NCI-H146 (cell line): ENCODE results near the gene ABCA7.

ENCODE experiments used
- DNase-seq: peaks from one replicate; lab custom pipeline; 2025; lab: John Stamatoyannopoulos, UW

ABCA7 gene

DNA sequence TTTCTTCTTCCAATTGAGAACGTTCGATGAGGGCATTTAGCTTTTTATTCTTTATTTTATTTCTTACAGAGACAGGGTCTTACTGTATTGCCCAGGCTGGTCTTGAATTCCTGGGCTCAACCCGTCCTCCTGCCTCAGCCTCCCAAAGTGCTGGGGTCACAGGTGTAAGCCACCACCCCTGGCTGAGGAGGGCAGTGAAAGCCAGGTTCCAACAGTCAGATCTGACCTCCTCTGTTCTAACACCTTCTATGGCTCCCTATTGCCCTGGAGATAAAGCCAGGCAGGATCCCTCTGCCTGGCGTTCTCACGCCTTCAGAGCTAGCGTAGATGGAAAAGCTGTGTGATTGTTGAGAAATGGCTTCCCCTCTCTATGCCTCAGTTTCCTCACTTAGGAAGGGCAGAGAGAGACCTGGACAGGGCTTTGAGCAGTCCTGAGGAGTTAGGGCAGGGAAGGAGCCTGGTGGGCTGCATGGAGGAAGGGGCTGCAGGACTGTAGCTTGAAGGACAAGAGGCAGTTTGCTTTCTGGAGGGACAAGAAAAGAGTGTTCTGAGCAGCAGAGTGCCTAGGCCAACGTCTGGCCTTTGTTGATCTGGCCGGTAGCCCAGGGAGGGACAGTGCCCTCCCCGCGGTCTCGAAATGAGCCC, 32.6 kb downstream of the ABCA7 start:
- no peak for DNase-seq

DNA sequence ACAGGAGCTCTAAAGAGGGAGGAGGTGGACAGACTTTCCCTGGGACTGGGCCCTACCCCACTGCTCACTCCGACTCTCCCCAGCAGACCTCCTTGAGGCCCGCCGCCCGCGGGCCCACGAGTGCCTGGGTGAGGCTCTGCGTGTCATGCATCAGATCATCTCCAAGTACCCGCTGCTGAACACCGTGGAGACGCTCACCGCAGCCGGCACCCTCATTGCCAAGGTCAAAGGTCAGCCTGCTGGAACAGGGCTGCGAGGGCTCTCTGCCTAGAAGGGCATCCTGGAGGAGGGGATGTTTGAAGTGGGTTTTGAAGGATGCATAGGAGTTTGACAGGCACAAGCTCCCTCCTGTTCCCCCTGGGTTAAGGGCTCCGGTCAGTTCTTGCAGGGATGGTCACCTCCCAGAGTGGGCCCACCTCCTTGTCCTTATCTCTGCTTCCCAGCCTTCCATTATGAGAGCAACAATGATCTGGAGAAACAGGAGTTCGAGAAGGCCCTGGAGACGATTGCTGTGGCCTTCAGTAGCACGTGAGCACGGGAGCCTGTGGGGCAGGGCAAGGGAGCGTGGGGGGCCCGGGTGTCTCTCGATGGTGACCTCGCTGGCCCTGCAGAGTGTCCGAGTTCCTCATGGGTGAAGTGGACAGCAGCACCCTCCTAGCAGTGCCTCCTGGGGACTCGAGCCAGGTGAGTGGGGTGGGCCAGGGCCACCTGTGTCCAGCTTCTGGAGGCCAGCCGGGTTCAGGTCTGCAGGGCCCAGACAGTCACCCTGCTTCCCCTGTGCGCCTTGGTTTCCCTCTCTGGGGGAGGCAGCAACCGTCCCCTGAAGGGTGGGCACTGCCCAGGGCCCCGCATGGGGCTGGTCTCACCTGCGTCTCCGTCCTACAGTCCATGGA, 33.4 kb downstream of the ABCA7 start:
- DNase-seq: no peak

DNA sequence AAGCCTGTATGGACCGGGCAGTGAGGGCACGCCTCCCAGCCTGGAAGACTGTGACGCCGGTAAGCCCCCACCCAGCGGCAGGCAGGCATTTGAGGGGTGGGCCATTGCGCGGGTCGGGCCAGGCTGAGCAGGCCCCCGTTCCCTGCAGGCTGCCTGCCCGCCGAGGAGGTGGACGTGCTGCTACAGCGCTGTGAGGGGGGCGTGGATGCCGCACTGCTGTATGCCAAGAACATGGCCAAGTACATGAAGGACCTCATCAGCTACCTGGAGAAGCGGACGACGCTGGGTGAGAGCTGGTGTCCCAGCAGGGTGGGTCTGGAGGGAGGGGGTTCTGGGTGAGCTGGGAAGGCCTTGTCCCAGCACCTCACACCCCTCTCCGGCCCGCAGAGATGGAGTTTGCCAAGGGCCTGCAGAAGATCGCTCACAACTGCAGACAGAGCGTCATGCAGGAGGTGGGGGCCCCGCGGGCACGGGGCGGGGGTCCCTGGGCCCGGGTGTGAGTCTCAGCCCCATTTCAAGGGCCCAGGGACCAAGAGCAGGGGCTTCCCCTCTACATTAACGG, 34.1 kb downstream of the ABCA7 start:
- no peak for DNase-seq

DNA sequence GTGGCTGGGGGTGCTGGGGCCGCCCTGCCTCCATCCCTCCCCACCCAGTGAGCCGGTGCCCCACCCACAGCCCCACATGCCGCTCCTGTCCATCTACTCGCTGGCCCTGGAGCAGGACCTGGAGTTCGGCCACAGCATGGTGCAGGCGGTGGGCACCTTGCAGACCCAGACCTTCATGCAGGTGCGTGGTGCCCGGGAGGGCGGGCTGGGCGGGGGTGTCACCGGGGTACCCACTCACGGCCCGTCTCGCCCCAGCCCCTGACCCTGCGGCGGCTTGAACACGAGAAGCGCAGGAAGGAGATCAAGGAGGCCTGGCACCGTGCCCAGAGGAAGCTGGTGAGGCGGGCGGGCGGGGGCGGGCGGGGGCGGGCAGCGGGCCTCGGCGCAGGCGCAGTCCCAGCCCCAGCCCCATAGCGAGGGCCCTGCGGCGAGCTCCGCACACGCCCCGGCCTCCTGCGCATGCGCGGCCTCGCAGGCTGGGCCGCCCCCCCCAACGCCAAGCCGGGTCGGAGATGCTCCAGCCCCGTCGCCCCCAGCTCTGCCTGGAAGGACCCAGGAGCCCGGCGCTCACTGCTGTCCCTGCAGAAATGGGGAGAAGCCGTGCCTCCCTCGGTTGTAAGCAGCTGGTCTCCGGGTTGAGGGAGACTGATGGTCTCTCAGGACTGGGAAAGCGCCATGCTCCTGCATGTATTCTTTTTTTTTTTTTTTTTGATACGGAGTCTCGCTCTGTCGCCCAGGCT, 34.8 kb downstream of the ABCA7 start:
- peak; percentile 85 for DNase-seq

DNA sequence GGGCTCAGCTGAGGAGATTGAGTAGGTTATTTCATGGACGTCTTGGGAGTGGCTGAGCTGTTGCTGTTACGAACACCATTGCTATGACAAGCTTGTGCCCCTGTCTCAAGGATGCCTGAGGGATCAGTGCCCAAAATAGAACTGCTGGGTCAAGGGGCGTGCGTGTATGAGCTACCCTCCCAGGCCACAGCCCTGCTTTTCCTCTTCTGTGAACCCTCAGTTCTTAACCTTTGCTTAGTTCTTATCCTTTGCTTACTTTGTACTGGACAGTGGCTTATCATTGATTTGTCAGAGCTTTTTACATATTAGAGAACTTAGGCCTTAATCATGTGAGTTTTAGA, 36.1 kb downstream of the ABCA7 start:
- no peak for DNase-seq

DNA sequence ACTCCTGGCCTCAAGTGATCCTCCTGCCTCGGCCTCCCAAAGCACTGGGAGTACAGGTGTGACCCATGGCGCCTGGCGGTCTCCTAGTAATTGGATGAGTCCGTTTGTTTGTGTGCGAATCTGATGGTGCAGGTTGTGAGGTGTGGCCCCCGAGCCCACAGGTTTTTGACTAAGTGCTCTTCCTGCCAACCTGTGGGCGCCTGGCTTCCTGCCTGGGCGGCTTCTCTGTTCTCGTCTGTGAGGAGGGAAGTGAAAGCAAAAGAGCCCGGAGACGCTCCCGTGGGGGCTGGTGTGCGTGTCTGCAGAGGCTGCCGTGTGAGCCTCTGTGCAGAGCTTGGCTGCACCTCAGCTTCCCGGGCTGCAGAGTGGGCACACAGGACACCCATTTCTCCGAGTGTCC, 37.0 kb downstream of the ABCA7 start:
- DNase-seq: no peak

DNA sequence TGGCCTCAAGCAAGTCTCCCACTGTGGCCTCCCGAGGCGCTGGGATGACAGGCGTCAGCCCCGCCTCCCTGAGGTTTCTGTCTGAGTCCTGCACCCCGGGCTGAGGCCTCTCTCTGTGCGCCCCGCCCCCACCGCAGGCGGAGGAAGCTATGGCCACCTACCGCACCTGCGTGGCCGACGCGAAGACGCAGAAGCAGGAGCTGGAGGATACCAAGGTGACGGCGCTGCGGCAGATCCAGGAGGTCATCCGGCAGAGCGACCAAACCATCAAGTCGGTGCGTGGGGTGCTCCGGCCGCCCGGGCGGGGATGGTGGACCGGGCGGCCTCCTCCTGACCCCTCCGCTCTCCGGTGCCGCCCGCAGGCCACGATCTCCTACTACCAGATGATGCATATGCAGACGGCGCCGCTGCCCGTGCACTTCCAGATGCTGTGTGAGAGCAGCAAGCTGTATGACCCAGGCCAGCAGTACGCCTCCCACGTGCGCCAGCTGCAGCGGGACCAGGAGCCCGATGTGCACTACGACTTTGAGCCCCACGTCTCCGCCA, 39.7 kb downstream of the ABCA7 start:
- DNase-seq: peak; percentile 54

DNA sequence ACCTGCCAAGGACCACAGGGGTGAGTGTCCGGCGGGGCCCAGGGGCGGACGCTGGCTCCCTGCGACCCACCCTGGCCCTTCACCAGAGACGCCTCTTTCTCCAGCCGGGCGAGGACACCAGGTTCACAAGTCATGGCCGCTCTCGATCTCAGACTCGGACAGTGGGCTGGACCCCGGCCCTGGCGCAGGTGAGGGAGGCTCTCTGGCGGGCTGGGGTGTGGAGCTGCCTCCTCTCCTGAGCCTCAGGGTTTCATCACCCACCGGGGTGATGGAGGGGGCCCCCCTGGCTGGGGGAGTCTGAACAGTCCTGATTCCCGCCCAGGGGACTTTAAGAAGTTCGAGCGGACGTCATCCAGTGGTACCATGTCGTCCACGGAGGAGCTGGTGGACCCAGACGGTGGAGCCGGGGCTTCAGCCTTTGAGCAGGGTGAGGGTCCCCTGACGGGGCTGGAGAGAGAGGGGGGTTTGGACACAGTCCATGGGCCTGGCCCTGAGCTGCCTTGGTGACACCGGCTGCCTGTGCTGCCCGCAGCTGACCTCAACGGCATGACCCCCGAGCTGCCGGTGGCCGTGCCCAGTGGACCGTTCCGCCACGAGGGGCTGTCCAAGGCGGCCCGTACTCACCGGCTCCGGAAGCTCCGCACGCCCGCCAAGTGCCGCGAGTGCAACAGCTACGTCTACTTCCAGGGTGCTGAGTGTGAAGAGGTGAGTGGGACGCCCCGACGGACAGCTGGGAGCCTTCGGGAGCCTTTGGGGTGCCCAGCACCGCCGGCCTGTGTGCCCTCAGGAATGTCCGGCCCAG, 40.7 kb downstream of the ABCA7 start:
- DNase-seq: no peak

DNA sequence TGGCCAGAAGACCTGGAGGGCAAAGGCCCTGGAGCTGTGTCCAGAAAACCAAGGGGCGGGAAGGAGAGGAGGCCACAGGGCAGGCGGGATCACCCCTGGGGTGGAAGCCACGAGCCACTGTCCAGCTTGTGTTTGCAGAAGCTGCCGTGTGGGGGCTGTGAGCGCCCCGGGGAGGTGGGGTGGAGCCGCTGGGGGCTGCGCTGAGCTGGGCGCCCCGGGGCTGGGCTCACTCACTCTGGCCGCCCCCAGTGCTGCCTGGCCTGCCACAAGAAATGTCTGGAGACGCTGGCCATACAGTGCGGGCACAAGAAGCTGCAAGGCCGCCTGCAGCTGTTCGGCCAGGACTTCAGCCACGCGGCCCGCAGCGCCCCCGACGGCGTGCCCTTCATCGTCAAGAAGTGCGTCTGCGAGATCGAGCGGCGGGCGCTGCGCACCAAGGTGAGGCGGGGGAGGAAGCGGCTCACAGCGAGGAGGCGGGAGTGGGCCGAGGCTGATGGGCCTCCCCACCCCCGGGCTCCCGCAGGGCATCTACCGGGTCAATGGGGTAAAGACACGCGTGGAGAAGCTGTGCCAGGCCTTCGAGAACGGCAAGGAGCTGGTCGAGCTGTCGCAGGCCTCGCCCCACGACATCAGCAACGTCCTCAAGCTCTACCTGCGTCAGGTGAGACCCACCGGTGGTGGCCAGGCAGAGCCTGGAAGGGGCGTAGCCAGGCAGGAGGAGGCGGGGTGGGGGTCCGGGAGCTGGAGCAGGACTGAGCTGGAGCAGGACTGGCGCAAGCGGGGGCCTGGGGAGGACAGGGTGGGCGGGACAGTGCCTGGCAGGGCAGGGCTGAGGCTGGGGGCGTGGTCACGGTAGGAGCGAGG, 41.6 kb downstream of the ABCA7 start:
- peak; percentile 65 for DNase-seq

DNA sequence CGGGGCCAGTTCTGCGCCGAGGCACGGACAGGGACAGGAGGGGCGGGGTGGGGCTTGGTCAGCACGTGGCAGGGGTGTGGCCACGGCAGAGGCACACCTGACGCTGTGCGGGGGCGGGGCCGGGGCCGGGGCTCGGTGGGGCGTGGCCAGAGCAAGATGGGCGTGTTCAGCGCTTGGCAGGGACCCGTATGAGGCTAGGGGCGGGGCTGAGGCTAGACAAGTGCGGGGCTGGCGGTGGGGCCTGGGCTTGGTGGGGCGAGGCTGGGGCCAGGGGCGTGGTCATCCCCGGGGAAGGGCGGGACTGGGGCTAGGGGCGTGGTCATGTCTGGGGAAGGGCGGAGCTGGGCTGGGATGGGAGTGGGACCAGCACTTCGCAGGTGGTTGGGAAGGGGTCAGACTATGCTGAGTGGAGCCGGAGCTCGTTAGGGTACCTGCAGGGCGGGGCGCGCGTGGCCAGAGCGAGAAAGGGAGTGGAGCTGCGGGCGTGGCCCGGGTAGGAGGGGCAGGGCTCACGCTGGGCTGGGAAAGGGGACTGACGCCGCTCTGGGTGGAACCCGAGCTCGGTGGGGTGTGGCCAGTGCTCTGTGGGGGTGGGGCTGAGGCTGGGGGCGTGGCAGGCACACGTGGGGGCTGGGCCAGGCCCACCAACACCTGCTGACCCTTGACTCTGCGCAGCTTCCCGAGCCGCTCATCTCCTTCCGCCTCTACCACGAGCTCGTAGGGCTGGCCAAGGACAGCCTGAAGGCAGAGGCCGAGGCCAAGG, 42.4 kb downstream of the ABCA7 start:
- peak; percentile 94 for DNase-seq

DNA sequence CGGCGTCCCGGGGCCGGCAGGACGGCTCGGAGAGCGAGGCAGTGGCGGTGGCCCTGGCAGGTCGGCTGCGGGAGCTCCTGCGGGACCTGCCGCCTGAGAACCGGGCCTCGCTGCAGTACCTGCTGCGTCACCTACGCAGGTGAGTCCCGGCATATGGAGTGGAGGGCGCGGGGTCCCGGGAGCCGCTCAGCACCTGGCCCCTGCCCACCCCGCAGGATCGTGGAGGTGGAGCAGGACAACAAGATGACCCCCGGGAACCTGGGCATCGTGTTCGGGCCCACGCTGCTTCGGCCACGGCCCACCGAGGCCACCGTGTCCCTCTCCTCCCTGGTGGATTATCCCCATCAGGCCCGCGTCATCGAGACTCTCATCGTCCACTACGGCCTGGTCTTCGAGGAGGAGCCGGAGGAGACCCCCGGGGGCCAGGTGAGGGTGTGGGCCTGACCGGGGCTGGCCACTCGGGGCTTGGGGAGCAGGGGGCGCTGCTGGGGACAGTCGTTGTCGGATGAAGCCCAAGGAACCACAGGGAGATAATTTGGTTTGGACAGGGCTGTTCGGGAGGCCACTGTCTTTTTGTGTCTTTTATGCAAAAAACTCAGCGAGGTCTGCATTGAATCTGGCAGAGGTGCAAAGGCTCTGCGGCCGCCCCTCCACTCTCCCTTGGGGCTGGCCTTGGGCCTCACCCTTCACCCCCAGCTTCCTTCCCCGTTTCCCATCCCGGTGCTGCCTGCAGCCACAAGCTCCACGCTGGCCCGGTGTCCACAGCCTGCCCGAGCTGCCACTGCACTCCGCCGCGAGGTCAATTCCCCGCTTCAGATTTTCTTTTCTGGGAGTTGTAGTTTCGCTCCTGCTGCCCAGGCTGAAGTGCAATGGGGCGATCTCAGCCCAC, 43.3 kb downstream of the ABCA7 start:
- no peak for DNase-seq

DNA sequence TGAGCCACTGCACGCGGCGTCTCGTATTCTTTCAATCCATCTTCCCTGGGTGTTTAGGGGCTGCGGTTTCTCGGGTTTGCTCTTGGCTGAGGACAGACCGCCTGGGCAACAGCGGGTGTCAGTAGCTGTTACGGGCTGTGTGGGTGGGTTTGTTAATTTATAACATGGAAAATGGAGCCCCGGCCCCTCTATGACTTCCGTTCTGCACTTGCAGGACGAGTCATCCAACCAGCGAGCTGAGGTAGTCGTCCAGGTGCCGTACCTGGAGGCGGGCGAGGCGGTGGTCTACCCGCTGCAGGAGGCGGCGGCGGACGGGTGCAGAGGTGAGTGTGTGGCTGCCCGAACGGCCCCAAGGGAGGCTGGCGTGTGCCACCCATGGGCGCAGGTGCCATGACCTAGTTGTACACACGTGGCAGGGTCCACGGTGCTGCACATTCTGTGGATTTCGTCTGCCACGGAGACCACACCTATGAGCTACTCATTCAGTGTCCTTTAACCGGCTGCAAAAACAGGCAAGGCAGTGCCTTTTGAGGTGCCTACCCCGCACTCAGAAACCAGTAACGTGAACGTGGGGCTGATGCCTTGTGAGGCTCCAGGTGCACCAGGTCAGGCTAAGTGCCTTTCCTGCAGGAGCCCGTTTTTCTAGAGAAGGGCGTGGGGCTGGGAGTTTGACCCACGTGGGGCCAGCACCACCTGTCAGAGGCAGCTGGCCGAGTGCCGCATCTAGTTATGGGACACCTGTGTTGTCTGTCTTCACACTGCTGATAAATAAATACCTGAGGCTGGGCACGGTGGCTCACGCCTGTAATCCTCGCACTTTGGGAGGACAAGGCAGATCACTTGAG, 44.3 kb downstream of the ABCA7 start:
- DNase-seq: no peak

DNA sequence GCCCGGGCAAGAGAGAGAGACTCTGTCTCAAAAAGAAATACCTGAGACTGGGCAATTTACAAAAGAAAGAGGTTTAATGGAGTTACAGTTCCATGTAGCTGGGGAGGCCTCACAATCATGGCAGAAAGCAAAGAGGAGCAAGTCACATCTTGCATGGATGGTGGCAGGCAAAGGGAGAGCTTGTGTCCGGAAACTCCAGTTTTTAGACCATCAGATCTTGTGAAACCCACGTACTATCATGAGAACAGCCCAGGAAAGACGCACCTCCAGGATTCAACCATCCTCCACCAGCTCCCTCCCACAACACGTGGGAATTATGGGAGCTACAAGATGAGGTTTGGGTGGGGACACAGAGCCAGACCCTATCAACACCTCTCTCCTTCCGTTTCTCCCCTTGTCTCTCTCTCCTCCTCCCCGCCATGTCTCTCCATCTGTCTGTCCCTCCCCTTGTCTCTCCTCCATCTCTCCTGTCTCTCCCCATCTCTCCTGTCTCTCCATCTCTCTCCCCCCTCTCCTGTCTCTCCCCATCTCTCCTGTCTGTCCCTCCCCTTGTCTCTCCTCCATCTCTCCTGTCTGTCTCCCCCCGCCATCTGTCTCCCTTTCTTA, 45.2 kb downstream of the ABCA7 start:
- DNase-seq: no peak

DNA sequence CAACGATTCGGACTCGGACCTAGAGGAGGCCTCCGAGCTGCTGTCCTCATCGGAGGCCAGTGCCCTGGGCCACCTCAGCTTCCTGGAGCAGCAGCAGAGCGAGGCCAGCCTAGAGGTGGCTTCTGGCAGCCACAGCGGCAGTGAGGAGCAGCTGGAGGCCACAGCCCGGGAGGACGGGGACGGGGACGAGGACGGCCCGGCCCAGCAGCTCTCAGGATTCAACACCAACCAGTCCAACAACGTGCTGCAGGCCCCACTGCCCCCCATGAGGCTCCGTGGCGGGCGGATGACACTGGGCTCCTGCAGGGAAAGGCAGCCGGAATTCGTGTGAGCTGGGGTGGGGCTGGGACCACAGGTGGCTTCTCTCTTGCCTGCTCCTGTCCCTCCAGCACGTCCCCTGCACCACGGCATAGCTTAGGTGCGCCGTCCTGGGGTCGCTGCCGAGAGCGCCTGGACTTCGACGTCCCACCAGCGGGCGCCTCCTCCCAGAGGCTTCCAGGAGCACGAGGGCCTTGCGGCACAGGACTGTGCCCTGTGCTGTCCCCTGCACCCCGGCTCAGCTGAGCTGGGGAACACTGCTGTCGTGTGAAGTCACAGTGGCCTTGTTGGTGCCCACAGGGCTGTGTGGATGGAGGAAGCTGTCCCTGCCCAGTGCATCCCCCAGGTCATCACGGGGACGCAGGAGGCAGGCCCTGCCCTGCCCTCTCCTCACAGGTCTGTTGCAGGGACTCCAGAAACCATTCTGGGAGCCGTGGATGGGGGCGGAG, 46.0 kb downstream of the ABCA7 start:
- no peak for DNase-seq

DNA sequence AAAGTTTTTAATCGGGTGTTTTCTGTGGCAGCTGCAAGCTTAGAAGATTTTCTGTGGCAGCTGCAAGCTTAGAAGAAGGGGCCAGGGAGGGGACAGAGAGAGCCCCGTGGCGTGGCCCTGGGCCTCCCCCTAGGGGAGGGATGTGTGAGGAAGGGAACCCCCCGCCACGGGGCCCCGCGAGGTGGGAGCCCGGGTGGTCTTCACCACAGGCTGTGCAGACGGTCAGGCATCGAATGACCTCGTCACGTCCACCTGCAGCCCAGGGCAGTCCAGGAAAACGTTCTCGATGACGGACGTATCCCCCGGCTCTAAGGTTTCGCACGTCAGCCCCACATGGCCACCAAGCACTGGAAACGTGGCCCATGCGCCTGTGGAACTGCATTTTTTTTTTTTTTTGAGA, 46.7 kb downstream of the ABCA7 start:
- DNase-seq: no peak

DNA sequence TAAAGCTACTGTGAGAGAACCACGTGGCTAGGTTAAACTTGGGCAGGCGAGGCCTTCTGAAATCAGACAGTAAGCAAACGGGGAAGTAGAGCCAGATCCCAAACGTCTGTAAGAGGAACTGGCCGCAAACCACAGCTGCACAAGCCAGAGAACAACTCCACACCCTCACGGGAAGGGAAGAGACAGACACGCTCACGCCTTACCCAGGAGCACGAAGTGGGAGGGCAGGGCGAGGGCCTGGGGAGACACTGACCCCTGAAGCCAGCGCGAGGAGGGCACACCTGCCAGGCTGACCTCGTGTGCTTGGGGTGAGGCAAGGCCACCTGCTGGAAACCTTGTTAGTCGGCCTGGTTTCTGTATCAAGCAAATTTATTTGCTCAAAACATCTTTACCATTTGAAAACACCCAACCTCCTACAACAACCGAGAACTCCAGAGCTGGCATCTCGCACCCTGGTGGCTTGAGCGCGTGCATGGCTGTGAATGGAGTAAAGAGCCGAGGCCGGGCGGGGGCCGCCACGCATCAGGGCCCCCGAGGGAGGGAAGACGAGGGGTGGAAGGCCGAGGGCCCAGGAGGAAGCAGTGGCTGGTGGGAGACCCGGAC, 48.0 kb downstream of the ABCA7 start:
- DNase-seq: no peak
